Transverse colon (tissue), 3 donors: ENCODE results near the gene TPO.

ENCODE experiments used
- CTCF ChIP-seq, 5 experiments: fragments of 200-600 bp in 3 of 5; fragments of 450-650 bp in 2 of 5; sonication (generic) in 3 of 5; IDR thresholded peaks; 1 replicate in 2 of 5; 2 replicates in 3 of 5; pipeline ENCODE4 v1.5.1; 2016 to 2017; ENCODE audit warnings: antibody characterized with exemption in 5 of 5, inconsistent platforms in 3 of 5, mild to moderate bottlenecking in 2 of 5, moderate library complexity in 1 of 5
- EP300 ChIP-seq: sonication (generic); formaldehyde crosslinking; IDR thresholded peaks from one replicate; pipeline ENCODE4 v1.6.1; 2017; ENCODE audit warnings: antibody characterized with exemption, low read depth
- POLR2A ChIP-seq: fragments of 450-650 bp; IDR thresholded peaks from one replicate; pipeline ENCODE4 v1.6.1; 2016; ENCODE audit warnings: antibody characterized with exemption, mild to moderate bottlenecking, moderate library complexity

- no peak for TF ChIP-seq POLR2A
- TF ChIP-seq CTCF (IDR thresholded peaks at IDR 0.05), result peak; percentile 70 to 79 (median 74)
- TF ChIP-seq EP300, result no peak
Observed at GRCh38 chr2:1546023-1546591, 132.8 kb downstream of the TPO start.
